NCI-H1694 treated with DMSO at 0.1 percent for 48 hours (cell line): Measurements from ENCODE around the gene BSPRY.
A peak's percentile ranks its signal among the peaks of the same experiment; 100 is the strongest.
"Not testable (repeated sequence)": the region's sequence is repeated elsewhere in the genome, so short reads cannot be mapped to it uniquely, and the experiment has no call there.

Experiments
- DNase-seq: peaks from one replicate; lab custom pipeline; 2025; lab: John Stamatoyannopoulos, UW

BSPRY gene

DNA sequence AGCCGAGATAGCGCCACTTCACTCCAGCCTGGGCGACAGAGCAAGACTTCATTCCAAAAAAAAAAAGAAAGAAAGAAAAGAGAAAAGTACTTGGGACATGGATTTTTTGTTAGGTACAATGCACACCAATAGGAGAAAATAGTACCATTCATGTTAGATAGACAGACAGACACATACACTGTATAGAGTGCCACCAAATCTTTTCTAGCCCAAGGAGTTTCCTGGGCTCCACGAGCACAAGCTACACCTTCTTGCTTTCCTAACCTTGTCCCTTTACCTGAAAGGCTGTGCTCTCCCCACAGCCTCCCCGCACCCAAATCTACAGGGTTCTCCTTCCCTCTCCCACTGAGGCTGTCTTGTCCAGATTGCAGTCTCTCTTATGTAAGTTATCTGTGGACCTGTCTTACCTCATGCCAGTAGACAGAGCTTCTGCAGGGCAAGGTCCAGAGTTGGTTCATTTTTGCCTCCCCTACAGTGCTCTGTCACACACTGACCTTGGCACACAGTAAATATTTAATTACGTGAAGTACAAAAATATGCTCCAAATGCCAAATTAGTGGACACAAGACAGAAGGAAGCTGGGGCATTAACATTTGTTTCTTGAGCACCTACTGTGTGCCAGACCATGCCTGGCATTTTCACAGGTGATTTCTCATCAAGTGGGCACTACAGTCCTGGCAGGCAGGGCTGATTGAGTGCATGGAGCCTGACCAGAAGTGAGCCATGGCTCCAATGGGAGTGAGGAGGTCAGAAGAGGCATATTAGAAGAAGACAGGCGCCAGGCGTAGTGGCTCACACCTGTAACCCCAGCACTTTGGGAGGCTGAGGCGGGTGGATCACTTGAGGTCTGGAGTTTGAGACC, 45.9 kb downstream of the BSPRY start:
- no peak for DNase-seq

GRCh38 chr9:113397203-113397631, 47.9 kb downstream of the BSPRY start:
- DNase-seq = no peak

- no peak for DNase-seq
Measured at GRCh38 chr9:113398796-113399195, 49.5 kb downstream of the BSPRY start.

DNA sequence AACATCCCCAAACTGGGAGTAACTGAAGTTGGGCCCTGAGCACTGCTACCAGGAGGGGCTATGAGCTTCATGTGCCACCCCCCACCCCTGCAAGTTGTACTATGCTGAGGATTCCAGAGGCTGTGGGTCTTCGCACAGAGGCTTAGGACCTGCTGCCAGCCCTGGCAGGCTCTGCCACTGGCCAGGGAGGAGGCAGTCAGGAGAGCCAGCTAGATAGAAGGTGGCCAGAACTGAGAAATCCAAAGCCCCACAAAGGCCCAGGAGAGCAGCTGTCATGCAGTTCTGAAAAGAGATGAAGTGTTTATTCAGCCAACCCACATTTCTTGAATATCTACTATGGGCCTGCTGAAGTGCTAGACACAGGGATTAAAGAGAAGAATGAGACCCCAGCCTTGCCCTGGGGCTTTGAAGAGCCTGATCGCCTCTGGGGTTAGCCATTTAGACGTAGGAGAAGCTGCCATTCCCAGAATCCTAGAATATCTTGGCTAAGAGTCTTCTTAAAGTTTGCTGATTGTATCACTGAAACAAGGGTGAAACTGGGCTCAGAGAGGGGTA, 50.4 kb downstream of the BSPRY start:
- no peak for DNase-seq

DNA sequence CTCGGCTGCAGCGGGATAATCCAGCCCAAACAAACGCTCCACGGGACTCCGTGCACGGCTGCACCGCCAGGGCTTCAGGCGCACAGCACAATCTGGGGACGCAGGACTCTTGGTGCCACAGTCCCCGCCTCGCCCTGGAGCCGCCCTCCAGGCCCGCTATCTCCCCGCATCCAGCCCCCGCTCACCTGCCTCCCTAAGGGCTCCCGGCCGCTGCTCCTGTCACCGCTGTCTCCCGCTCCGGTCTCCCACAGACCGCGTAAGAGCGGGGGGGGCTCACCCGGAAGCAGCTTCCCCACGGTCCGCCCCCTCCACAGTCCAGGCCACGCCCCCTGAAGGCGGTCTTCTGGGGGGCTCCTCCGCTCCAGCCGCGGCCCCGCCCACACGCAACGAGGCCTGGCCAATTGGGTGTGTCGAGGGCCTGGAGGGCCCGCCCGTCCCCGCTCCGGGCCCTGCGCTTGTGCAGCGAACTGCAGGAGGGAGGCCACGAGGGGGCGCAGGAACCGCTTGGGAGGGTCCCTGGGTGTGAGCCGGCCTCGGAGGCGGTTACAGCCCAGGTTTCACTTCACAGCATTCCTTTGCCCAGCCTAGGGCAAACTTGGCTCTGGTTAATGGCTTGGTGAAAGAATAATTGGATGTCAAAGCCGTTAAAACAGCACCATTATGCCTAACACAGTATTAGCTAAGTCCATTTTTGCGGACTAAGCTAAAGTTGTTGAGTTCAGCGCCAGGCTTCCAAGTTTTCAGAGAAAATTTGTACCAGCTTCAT, 51.9 kb downstream of the BSPRY start, which contains the start of gene ALAD:
TSS of gene ALAD (minus strand) at position 258 of the 766 bp plus-strand sequence. CDS start 7,725 bp downstream, outside the sequence.
- DNase-seq = peak; percentile 86

GRCh38 chr9:113403646-113404045, 54.3 kb downstream of the BSPRY start:
- no peak for DNase-seq

DNA sequence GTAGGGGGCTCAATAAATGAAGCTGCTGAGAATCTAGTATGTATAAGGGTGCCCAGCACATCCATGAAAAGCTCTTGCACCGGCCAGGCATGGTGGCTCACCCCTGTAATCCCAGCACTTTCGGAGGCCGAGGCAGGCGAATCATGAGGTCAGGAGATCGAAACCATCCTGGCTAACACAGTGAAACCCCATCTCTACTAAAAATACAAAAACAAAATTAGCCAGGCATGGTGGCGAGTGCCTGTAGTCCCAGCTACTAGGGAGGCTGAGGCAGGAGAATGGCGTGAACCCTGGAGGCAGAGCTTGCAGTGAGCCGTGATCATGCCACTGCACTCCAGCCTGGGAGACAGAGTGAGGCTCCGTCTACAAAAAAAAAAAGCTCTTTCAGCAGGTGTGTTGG, 57.0 kb downstream of the BSPRY start:
- not testable (repeated sequence) for DNase-seq

- DNase-seq = peak; percentile 56
Measured at GRCh38 chr9:113406873-113407511, 57.7 kb downstream of the BSPRY start.

GRCh38 chr9:113409481-113409880, 60.1 kb downstream of the BSPRY start:
- no peak for DNase-seq

GRCh38 chr9:113409883-113410206, 60.5 kb downstream of the BSPRY start:
- DNase-seq = no peak

DNA sequence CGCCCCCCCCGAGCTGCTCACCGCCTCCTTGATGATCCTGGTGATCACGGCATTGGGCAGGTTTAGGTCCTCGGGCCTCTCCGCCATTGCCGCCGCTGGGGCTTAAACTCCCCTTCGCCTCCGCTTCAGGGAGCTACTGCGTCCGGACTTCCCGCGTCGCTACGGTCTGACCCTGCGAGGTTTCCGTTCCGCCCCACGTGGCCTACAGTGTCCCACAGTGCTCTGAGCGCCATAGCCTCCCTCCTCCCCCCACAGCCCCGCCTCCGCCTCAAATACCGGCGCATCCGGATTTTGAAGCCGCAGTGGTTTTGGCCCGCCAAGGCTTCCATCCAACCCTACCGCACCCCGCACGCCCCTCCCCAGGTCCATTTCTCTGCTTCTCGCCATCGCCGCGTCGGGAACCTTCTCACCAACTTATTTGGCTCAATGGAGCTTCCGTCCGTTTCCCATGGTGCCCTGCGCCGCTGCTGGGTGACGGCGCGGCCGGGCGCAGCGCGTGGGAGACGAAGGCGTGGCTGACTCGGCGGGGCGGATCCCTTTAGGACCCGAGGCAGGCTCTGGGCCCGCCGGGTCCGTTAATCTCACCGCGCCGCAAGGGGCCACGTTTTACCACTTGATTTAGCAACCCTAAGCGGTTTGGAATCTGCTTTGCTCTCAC, 61.0 kb downstream of the BSPRY start, which contains the start of the genes C9orf43 and POLE3:
TSS of gene C9orf43 (plus strand) at position 541 of the 658 bp plus-strand sequence. CDS start 2,747 bp downstream, outside the sequence.
TSS of gene POLE3 (minus strand) at position 469 of the 658 bp plus-strand sequence. CDS start at position 87, 382 bp downstream.
- DNase-seq = peak; percentile 88

DNA sequence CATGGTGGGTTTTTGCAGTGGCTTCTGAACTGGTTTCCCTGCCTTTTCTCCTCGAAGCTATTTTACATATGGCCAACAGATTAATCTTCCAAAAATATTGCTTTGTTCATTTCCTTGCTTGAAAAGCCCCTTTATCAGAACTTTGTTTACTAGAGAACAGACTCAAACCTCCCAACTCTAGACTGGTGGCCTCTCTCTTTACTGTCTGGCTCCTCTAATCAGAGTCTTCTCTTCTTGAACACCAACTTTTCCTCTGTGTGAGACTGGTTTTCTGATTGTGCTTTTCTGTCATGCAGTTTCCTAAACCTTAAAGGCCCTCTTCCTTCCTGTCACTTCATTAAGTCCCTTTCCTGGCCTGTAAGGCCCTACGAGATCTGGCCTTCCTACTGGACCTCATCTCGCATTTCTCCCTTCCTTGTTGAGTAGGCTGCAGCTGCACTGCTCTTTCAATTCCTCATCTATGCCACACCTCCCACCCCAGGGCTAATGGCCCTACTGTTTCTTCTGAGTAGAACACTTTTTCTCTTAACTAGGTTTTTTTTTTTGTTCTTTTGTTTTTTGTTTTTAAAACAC, 66.9 kb downstream of the BSPRY start:
- DNase-seq = no peak

- DNase-seq = no peak
Measured at GRCh38 chr9:113417370-113417769, 68.0 kb downstream of the BSPRY start.
